Muscle of back (tissue), 11 donors: ENCODE results near the gene LUC7L3. TPM values are rescaled to one million over a fixed set of nuclear protein-coding genes. Genes with fewer than 3 reads are reported as not detected.

Experiments used
- DNase-seq, 3 donors: peaks; one replicate each; pipeline versions ENCODE4 v3.0.0 to v3.0.0-alpha.2; 2013
- polyA plus RNA-seq, 10 donors: library from polyadenylated mRNA; unstranded; fragments of 120-200 nt; gene quantifications; one replicate each; pipeline ENCODE4 v1.2.1, GENCODE V29; 2013; ENCODE audit not compliant: insufficient read length in 10 of 10

Gene LUC7L3
- polyA plus RNA-seq, 10 donors, result 189 to 453 (median 294) TPM

DNA sequence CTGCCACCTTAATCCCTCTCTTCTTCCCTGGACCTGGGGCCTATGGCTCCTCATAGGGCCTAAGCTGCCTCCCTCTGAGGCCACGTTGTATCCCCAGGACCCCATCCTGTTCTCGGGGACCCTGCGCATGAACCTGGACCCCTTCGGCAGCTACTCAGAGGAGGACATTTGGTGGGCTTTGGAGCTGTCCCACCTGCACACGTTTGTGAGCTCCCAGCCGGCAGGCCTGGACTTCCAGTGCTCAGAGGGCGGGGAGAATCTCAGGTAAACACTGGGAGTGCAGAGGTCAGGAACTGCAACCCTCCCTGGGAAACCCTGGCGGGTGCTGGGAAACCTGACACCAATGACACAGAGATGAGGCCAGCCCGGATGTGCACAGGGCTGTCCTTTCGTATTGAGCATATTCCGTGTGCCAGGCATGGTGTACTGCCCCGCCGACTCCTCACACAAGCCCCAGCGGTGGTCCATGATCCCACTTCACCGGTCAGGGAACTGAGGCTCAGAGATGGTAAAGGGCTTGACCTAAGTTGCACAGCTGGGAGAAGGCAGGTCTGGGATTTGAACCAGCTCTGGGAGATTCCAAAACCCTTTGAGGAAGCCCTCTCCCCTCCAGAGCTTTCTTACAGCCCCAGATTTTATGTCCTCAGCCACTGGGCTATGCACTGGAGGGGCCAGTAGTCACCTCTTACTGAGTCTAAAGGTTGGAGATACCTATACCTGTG is 34.6 kb upstream of the LUC7L3 start:
- no peak for DNase-seq

DNA sequence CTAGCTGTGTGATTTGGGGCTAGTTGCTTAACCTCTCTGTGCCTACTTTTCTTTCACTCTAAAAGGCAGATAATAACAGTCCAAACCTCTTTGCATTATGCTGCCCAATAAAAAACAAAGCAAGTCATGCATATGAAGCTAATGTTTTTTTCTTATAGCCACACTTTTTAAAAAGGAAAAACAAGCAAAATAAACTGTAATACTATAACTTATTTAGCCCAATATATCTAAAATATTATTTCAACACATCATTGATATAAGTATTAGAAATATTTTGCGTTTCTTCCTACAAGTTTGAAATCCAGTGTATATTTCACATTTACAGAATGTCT is 34.1 kb upstream of the LUC7L3 start:
- DNase-seq, result no peak

DNA sequence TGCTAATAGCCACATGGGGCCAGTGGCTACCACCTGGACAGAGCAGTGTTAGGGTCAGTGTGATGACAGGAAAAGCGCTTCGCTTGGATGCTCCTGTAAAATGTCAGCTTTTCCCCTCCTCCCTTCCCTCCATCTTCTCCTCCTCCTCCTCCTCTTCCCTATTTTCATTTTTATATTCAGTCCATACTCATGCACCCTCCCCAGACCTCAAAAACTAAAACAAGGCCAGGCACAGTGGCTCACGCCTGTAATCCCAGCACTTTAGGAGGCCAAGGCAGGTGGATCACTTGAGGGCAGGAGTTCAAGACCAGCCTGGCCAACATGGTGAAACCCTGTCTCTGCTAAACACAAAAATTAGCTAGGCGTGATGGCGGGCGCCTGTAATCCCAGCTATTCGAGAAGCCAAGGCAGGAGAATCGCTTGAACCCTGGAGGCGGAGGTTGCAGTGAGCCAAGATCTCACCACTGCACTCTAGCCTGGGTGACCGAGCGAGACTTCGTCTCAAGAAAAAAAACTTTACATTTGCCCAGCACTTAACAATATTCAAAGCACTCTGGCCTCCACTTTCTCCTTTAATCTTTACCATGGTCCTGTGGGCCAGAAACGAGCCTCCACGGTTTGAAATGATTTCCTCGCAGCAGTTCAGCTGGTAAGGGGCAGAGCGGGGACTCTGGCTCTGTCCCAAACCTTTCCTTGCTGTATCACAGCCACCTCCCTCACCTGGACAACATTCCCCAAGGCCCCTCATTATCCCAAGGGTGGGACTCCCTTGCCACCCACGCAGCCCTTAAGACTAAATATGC is 33.5 kb upstream of the LUC7L3 start:
- no peak for DNase-seq

DNA sequence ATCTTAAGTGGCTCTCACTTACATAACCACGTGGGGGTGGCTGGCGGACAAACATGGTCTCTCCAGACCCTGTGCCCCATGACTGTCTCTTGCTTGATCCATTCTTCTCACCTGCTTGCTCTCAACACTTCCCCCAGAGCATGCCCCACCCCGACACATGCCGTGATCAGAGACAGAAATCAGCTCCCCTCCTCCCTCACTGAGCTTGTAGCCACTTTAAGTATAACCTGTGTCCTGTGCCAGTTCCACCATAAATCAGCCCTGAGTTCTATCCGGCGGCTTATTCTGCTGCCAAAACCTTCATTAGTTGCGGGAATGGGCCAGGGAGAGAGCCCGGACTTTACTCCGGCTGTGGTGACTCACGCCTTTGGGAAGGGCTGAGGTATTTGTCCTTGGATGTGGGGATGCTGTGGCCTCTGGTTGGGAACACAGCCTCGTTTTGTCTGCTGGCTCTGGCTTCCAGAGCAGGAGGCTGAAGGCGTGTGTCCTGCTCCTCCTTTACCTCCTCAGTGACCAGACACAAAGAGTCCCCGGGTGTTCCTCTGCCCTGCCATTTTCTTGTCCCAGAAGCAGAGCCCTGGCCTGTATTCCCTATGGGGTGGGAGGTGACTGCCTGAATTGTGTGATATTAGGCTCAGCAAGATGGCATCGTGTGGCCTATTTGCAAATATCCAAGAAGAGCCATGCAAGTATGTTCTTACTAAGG is 32.8 kb upstream of the LUC7L3 start:
- DNase-seq, result peak; percentile 54 to 79 (median 70)

DNA sequence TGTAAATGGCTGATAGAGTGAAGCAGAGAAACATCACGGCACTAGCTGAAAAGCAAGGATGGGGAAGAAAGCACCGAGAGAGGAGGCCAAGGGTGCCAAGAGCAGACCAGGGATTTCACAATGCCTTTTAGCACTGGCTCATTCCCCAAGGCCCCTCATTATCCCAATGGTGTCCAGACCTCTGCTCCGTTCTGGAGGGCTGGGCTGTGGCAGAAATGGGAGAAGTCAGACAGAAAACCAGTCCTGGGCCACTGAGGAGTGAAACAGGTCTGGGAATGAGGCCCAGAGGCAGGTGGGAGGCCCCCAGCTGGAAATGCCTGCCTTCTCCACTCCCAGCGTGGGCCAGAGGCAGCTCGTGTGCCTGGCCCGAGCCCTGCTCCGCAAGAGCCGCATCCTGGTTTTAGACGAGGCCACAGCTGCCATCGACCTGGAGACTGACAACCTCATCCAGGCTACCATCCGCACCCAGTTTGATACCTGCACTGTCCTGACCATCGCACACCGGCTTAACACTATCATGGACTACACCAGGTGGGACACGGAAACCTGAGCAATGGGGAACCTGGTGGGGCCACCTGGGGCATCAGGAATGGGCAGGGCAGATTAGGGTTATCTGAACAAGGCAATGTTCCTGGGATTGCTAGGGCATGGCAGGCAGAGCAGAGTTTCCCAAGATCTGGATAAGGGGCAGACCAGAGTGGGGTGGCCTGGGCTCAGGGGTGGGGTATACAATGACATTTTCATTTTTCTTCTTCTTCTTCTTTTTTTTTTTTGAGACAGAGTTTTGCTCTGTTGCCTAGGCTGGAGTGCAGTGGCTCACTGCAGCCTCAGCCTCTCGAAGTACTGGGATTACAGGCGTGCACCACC is 32.0 kb upstream of the LUC7L3 start:
- DNase-seq, result no peak

DNA sequence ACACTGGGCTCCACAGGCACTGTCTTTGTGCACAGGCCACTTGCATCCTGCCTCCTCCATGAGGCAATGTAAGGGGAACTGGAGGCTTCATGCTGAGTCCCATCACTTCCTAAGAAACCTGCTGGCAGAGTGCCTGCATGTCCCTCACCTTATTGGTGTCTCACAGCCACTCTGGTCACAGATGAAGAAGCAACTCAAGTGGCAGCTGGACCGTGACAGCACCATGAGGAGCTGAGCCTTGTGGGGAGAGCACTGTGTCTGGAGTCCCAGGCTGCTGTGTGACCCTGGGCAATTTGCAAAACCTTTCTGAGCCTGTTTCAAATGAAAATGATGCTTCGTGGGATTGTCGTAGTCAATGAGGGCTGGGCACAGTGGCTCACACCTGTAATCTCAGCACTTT is 31.2 kb upstream of the LUC7L3 start:
- DNase-seq, result no peak

DNA sequence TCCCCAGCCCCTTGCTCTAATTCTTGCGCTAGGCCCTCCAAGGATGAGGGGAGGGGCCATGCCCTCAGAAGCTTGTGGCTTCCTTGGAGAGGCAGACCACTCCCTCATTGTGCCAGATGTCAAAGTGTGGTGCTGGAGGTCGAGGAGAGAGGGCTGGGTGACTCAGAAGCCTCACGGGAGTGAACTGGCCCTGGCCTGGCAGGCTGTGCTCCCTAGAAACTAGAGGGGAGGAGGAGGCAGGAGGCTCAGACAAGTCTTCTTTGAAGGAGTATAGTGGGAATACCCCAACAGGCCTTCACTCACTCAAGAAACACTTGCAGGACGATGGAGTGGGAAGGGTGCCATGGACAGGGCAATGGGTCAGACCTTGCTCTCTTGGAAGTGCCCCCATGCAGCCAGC is 30.2 kb upstream of the LUC7L3 start:
- no peak for DNase-seq

DNA sequence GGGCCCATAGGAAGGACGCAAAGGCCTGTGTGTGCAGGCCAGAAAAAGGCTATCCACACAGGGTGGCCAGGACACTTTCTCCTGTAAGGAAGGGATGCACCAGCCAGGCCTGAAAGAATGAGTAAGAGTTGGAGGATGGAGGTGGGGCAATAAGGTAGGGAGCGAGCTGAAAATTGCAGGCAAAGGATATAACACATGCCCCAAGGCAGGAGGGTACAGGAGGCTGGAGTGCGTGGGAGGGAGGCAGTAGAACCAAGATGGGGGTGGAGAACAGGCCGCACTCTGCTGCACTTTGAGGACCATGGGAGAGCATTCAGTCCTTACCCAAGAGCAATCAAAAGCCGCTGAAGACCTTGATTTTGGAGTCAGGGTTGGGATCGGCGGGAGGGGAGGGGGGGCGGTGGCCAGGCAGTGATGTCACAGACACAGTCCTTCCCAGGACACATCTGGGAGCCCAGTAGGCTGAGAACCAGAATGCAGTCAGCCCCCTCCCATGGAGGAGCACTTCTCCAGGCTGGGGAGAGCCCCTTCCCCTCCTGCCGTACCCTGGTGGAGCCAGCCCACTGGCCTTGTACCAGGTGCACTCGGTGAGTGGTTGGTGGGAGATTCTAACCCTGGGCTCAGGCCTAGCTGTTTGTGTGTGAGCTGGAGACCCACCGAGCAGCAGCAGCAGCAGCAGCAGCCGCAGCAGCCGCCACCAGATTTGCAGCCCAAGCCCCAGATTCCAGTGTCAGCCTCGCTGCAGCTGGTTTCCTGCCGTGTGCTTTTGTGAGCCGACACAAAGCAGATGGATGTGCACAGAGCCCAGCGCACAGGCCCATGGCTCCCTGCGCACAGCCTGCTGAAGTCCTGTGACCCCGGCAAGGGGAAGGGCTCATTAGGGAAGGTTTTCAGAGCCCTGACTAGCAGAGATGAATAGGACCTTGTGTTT is 29.2 kb upstream of the LUC7L3 start:
- DNase-seq, result peak in 1 of 3 donors; percentile 71

DNA sequence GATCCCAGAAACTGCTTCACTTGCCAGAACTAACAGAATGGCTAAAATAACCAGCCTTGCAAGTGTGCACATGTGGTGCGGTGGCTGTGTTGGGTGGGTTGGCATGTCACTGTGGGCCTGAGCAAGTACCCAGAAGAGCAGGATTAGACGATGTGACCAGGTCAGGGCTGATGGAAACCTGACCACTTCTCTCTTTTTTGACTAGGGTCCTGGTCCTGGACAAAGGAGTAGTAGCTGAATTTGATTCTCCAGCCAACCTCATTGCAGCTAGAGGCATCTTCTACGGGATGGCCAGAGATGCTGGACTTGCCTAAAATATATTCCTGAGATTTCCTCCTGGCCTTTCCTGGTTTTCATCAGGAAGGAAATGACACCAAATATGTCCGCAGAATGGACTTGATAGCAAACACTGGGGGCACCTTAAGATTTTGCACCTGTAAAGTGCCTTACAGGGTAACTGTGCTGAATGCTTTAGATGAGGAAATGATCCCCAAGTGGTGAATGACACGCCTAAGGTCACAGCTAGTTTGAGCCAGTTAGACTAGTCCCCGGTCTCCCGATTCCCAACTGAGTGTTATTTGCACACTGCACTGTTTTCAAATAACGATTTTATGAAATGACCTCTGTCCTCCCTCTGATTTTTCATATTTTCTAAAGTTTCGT is 28.4 kb upstream of the LUC7L3 start:
- DNase-seq, result no peak

DNA sequence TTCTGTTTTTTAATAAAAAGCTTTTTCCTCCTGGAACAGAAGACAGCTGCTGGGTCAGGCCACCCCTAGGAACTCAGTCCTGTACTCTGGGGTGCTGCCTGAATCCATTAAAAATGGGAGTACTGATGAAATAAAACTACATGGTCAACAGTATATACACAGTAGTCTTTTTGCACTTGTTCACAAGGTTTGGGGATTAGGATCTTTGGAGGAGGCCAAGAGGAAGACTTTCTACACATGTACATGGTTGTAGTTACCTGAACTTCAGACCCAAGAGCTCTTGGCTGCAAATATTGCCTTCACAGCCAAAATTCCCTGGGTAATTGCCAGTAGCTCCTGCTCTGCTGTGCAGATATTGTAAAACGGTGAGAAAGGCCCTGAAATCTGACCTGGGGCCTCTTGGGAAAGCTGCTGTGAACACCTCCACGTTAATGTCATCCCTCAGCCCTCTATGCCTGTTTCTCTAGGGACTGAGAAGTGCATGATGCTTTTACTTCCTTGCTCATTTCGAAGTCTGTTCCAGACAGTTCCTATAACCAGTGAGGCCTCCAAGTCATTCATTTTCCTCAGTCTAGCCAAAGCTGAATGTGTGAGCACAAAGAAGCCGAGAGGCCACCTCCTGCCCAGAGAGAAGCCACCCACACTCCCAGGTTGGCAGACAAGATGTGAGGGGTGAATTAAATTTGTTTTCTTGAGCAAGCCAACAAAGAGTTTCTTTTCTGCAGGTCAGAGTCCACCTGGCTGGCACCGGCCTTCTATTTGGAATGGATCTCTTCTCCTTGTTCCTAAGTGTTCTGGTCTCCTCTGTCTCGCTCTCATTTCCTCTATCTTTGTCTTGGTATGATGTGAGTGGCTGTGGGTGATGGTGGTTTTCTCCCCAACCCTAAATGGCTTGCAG is 27.6 kb upstream of the LUC7L3 start:
- no peak for DNase-seq

DNA sequence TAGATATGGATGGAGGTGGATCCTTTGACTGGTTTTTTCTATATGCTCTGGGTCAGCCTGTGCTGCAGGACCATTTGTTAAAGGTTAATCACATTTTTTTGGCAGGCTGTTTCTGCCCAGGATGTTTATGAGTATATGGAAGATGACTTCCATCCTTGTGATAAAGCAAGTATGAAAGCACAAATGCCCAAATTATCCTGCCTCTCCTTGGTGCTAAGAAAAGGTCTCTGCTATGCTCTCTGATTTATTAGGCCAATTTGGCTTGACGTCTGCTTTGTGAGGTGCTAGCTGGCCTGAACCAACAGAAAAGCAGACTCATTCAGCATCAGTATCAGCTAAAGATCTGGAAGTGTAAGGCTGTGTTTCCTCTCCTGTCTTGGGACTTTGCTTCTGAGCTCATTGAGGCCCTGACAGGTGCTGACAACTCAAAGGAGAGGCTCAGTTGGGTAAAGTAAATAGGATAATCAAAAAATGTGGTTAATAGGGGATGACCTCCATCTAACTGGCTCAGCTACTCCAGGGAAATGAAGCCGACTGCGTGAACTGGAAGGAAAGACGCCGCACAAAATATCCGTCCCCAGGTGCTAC is 26.9 kb upstream of the LUC7L3 start:
- no peak for DNase-seq

DNA sequence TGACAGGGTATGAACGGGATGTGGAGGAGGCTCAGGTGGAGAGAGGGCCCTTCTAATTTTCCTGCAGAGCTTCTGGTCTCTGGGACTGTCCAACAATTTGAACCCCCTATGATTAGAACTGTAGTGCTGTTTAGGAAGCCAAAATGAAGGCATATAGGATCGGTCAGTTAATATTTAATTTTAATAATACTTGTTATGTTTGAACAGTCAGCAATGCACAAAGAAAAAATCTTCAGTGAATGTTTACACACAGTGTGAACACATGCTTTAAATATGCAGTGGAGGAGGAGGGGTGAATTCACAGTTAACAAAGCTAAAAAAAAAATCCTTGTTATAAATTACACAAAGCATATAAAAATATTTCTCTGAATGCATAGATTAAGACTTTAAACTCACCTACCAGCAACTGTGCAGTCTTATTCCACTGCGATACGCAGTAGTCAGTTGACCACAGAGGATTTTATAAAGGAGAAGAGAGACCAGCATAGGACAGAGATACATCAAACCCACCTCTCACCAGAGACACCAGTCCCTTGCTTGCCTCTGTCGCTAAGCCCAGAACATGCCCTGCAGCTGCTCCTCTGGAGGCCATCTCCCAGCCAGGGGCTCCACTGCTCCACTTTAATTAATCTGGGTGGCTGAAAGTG is 26.2 kb upstream of the LUC7L3 start:
- DNase-seq, result no peak

DNA sequence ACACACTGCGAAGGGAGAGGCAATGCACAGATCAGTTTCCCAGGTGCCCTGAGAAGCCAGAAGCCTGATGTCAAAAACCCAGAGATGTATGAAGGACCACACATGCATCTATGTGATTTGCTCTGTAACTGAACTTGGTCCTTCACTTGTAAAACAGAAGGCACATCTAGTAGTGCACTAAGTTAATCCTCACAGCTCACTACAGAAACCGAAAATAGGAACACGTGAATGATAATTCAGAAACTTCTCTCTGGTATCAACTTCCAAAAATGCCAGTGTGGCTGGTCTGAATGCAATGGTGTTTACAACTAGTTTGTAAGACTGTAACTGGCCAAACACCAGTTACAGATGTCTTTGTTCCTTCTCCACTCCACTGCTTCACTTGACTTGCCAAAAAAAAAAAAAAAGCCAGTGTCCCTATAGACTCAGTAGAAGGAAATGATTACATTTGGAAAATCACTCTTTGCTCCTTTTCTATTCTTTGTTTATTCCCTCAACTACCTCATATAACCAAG is 23.0 kb upstream of the LUC7L3 start:
- no peak for DNase-seq

DNA sequence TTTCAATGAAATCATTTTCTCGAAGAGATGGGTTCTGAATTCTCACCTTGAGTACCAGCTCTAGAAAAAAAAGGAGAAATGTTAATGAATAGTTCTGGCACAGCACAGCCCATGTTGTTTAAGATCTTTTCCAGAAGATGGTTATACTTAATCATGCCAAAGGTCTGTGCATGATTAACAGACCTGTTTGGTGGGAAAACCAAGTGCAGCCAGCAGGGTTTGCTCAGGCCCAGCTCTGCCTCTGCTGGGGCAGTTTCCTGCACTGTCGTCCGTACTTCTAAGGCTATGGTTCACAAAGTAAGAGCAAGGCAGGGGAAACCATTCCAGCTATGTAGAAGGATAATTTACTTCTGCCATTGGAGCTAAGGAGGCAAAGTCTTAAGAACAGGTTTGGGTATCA is 22.3 kb upstream of the LUC7L3 start:
- no peak for DNase-seq

DNA sequence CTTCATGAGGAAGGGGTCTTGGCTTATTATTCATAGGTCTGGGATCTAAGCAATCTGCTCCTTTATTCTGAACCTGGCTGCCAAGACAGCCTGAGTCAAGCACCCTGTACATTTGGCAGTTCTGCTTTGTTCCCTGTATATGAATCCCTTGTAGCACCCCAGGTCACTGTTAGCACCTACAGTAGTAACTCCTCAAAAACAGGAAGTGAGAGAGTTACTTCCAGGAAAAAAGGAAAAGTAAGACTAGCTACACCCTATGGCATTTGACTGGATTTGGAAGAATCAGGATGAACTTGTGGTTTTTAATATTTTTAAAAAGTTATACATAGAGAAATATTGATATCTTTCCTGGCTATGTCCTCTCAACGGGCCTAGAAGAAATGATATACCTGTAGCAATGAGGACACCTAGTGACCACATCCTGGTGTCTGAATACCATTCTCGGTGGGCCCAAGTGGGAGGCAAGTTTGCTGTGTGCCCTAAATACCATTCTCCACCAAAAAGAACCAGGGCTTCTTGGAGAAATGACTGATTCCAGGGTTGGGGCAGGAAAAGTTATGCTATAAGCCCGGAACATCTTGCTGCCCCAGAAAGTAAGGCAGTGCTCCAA is 21.6 kb upstream of the LUC7L3 start:
- no peak for DNase-seq

DNA sequence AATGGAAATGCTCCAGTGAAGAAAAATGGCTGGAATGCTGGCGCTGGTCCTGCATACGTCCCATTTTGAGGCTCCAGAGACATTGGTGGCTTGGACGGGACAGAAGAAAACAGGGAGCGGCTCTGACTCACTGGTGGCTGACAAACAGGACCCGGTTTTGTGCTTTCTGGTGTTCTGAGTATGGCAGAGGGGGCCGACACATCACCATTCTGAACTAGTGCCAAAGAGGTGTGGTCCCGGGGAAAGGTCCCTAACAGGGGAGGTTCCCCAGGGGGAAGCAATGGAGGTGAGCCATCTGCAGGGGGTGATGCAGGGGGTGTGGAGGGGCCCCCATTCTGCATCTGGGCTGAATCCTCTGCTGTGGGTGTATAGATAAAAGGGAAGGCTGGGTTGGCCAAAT is 20.0 kb upstream of the LUC7L3 start:
- DNase-seq, result no peak

DNA sequence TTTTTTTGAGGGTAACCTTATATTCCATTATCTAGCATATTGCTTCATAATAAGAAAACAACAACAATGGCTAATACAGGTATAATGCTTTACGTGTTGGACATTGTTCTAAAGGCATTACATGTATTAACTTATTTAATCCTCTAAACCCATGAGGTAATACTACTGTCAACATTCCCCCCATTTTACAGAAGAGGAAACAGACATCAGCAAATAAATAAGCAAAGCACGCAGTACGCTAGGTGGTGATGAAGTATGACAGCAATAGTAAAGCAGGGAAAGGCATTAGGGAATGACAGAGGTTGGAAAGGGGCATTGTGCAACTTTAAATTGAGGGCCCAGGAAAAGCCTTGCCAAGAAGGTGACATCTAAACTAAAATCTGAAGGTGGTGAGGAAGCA is 16.2 kb upstream of the LUC7L3 start:
- DNase-seq, result no peak
